HG02884 (cell line): ENCODE measurements around the gene IFRD2.

Experiments used
- ATAC-seq: cut with Tn5 transposase; IDR thresholded peaks from one replicate; pipeline ENCODE4 v1.9.1; 2021; ENCODE audit warnings: mild to moderate bottlenecking, moderate library complexity; ENCODE audit not compliant: unreplicated experiment

The IFRD2 gene

GRCh38 chr3:50292159-50293078, at the start of gene IFRD2:
Gene IFRD2 (minus strand): TSS chr3:50292429. CDS start chr3:50292274, 155 bp downstream.
- ATAC-seq = peak; percentile 95

- ATAC-seq = no peak
These were observed 49.3 kb upstream of the IFRD2 start for GRCh38 chr3:50341537-50341936.

- no peak for ATAC-seq
These were observed 48.5 kb upstream of the IFRD2 start, which contains the start of gene RASSF1 for GRCh38 chr3:50340448-50341329. Gene RASSF1 (minus strand): TSS chr3:50340836. CDS start chr3:50340805, 31 bp downstream.

- ATAC-seq = no peak
These were observed 47.9 kb upstream of the IFRD2 start for GRCh38 chr3:50340147-50340447.

- no peak for ATAC-seq
These were observed 47.4 kb upstream of the IFRD2 start for GRCh38 chr3:50339485-50340146.

GRCh38 chr3:50338965-50339364, 46.7 kb upstream of the IFRD2 start:
- ATAC-seq = no peak

GRCh38 chr3:50337175-50337861, 45.1 kb upstream of the IFRD2 start:
- peak; percentile 65 for ATAC-seq

- peak; percentile 4 for ATAC-seq
These were observed 44.4 kb upstream of the IFRD2 start for GRCh38 chr3:50336452-50337174.

- no peak for ATAC-seq
These were observed 42.3 kb upstream of the IFRD2 start for GRCh38 chr3:50334339-50335075.

GRCh38 chr3:50333744-50334328, 41.6 kb upstream of the IFRD2 start:
- no peak for ATAC-seq

- ATAC-seq = no peak
These were observed 39.2 kb upstream of the IFRD2 start for GRCh38 chr3:50331364-50331907.

GRCh38 chr3:50330330-50330729, 38.1 kb upstream of the IFRD2 start:
- ATAC-seq = no peak

- peak; percentile 90 for ATAC-seq
These were observed 35.9 kb upstream of the IFRD2 start, which contains the start of gene TUSC2 for GRCh38 chr3:50327943-50328691. Gene TUSC2 (minus strand): TSS chr3:50328223. CDS start chr3:50328099, 124 bp downstream.

- no peak for ATAC-seq
These were observed 34.9 kb upstream of the IFRD2 start for GRCh38 chr3:50327129-50327528.

- ATAC-seq = no peak
These were observed 33.9 kb upstream of the IFRD2 start for GRCh38 chr3:50326182-50326541.

GRCh38 chr3:50325497-50326181, 33.4 kb upstream of the IFRD2 start:
- ATAC-seq = no peak

GRCh38 chr3:50325113-50325480, 32.9 kb upstream of the IFRD2 start:
- ATAC-seq = no peak
